22Rv1 (cell line): ENCODE measurements around the gene CACNA1C.

Experiments used
- CTCF ChIP-seq: fragments of 450-650 bp; IDR thresholded peaks from 2 replicates; pipeline ENCODE4 v1.5.1; 2017; ENCODE audit warnings: mild to moderate bottlenecking
- ZFX ChIP-seq: fragments of 450-650 bp; IDR thresholded peaks from 2 replicates; pipeline ENCODE4 v1.6.1; 2017; ENCODE audit warnings: antibody characterized with exemption, borderline replicate concordance

GRCh38 chr12:2413999-2414792 is 361.4 kb downstream of the CACNA1C start:
- no peak for TF ChIP-seq CTCF
- no peak for TF ChIP-seq ZFX
